Sigmoid colon (tissue), 7 donors: ENCODE measurements around the gene ZBTB7C. TPM values are rescaled to one million over a fixed set of nuclear protein-coding genes. Genes with fewer than 3 reads are reported as not detected.

Source experiments
- DNase-seq: peaks from one replicate; pipeline ENCODE4 v3.0.0-alpha.2; 2019
- H3K27ac ChIP-seq, 4 donors: fragments of 200-600 bp; sonication (generic); one replicate each; pipeline ENCODE4 v1.5.1; 2016 to 2019; ENCODE audit warnings: mild to moderate bottlenecking in 1 of 4
- H3K27me3 ChIP-seq, 3 donors: fragments of 200-600 bp; sonication (generic); one replicate each; pipeline ENCODE4 v1.5.1; 2019; ENCODE audit warnings: mild to moderate bottlenecking in 1 of 3
- H3K36me3 ChIP-seq, 4 donors: fragments of 200-600 bp; sonication (generic); one replicate each; pipeline ENCODE4 v1.5.1; 2016 to 2019
- H3K4me1 ChIP-seq, 4 donors: fragments of 200-600 bp; sonication (generic); one replicate each; pipeline ENCODE4 v1.5.1; 2017 to 2019
- H3K4me3 ChIP-seq, 4 donors: fragments of 200-600 bp; sonication (generic); one replicate each; pipeline ENCODE4 v1.5.1; 2017 to 2019; ENCODE audit warnings: mild to moderate bottlenecking in 2 of 4, moderate library complexity in 1 of 4
- H3K9me3 ChIP-seq, 4 donors: fragments of 200-600 bp in 3 of 4; sonication (generic) in 3 of 4; one replicate each; pipeline versions ENCODE4 v1.5.1 to v1.6.1; 2013 to 2019
- EP300 ChIP-seq, 4 donors: sonication (generic); formaldehyde crosslinking; IDR thresholded peaks; one replicate each; pipeline ENCODE4 v1.6.1; 2017; ENCODE audit warnings: antibody characterized with exemption in 4 of 4
- POLR2A ChIP-seq, 2 donors: fragments of 450-650 bp; IDR thresholded peaks; one replicate each; pipeline ENCODE4 v1.6.1; 2016; ENCODE audit warnings: antibody characterized with exemption in 2 of 2, mild to moderate bottlenecking in 2 of 2, moderate library complexity in 2 of 2
- POLR2AphosphoS5 ChIP-seq, 4 donors: sonication (generic); formaldehyde crosslinking; IDR thresholded peaks; one replicate each; pipeline ENCODE4 v1.6.1; 2017; ENCODE audit warnings: antibody characterized with exemption in 4 of 4
- WGBS, 2 donors: extraction: QIAGEN DNeasy Blood & Tissue Kit; methylation state at CpG; one replicate each; pipeline ENCODE4 v1.1.7; 2013; 5-methylcytosine and 5-hydroxymethylcytosine counted together
- intact Hi-C: fragments of 100-400 bp; cut with DNase I; formaldehyde crosslinking; loops from one replicate; pipeline ENCODE4 v1.15.1; 2023
- polyA plus RNA-seq, 3 donors: library from polyadenylated mRNA; stranded (reverse); fragments of 200-250 nt; gene quantifications; one replicate each; pipeline ENCODE4 v1.2.3, GENCODE V29; 2013
- total RNA-seq, 4 donors: library from RNA; depleted of rRNA; stranded (reverse); fragments of >200 nt; gene quantifications; one replicate each; pipeline ENCODE4 v1.1.0, GENCODE V29; 2016
- TF ChIP-seq, protein P1 (sequence below), 4 experiments: fragments of 450-650 bp in 3 of 4; fragments of 200-600 bp in 1 of 4; IDR thresholded peaks; one replicate each; pipeline ENCODE4 v1.5.1; 2016 to 2019; ENCODE audit warnings: antibody characterized with exemption in 4 of 4, mild to moderate bottlenecking in 3 of 4, moderate library complexity in 2 of 4
- donor health status: healthy with polysubstance abuse.
- donor health status: Bipolar disorder and iron deficiency.
- donor health status: healthy.

The ZBTB7C gene
- total and polyA plus RNA-seq, 7 donors, result 0.41 to 18.6 (median 1.7) TPM

DNA sequence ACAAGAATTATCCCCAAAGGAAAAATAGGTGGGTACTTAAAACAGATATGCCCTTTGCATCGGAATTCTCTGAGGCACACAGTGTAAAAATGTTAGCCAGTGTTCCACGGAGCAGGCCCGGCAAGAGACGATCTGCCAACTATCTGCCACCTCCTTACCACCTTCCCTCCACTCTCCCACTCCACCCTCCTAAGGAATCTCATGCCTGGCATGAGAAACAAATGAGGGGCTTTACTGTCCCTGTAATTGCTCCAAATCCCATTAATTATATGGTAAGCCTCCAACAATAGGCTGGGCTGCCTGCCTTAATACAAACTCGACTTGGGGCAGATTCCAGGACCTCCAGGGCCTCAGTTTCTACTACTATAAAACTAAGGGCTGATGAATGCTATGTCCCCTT lies 102.3 kb downstream of the ZBTB7C start:
- H3K27ac ChIP-seq, result peak overlapping the region in 1 of 4 donors; percentile 76
- peak; percentile 7 for DNase-seq
- intact Hi-C loops, result no loop called here

DNA sequence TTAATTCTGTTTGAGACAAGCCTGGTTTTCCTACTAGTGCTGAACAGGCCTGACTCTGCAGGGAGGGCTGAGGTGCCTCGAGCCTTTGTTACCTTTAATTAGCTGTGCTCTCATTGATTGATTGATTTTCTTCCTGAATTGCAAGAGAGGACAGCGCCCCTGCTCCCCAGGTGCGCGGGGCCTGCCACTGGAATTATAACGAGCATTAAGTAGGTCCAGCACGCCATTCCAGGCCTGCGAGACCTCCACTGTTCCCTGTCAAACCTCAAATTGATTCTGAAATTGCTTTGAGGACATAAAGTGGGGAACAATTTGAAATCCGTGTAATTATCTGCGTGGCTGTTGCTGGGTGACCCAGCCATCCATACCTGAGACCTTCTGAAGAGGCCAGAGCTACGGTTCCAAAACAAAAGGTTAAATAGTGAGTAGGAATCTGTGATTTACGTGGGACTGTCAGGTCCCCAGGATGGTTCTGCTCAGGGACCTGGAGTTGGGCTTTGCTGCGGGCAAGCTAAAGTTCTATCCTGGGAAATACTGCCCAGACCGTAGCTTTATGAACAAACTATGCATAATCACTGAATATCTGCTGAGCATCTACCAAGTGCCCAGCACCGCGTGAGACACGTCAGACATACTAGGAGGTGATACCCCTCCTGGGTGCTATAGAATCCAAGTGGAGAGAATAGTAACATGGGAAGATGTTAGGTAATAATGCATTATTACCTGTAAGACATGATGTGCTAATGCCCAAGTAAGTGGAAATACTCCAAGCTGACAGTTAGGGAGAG lies 104.1 kb downstream of the ZBTB7C start:
- WGBS, 2 donors, result 90 to 93% methylated on average over 16 of the region's 16 CpGs
- Histone ChIP-seq H3K36me3 (no peaks in the 10 kb centered on the region), H3K4me3 (no peak overlapping the region), H3K27ac (no peak overlapping the region), H3K27me3 (no peaks in the 10 kb centered on the region), H3K4me1 (no peaks in the 10 kb centered on the region), H3K9me3 (no peaks in the 10 kb centered on the region)
- intact Hi-C loops, result no loop called here
- peak; percentile 33 for DNase-seq
- TF ChIP-seq POLR2AphosphoS5 (IDR thresholded peaks at IDR 0.05) (no peak), EP300 (IDR thresholded peaks at IDR 0.05) (no peak), POLR2A (IDR thresholded peaks at IDR 0.05) (no peak)
- TF ChIP-seq, protein P1, sequence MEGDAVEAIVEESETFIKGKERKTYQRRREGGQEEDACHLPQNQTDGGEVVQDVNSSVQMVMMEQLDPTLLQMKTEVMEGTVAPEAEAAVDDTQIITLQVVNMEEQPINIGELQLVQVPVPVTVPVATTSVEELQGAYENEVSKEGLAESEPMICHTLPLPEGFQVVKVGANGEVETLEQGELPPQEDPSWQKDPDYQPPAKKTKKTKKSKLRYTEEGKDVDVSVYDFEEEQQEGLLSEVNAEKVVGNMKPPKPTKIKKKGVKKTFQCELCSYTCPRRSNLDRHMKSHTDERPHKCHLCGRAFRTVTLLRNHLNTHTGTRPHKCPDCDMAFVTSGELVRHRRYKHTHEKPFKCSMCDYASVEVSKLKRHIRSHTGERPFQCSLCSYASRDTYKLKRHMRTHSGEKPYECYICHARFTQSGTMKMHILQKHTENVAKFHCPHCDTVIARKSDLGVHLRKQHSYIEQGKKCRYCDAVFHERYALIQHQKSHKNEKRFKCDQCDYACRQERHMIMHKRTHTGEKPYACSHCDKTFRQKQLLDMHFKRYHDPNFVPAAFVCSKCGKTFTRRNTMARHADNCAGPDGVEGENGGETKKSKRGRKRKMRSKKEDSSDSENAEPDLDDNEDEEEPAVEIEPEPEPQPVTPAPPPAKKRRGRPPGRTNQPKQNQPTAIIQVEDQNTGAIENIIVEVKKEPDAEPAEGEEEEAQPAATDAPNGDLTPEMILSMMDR (IDR thresholded peaks at IDR 0.05), result no peak

More for the DNA sequence above, 102.3 kb downstream of the ZBTB7C start:
- WGBS, 2 donors, result 89 to 90% methylated on average over 5 of the region's 5 CpGs
- H3K27me3 ChIP-seq, result no peaks in the 10 kb centered on the region
- no peaks in the 10 kb centered on the region for H3K36me3 ChIP-seq
- TF ChIP-seq POLR2A (IDR thresholded peaks at IDR 0.05) (no peak), POLR2AphosphoS5 (IDR thresholded peaks at IDR 0.05) (no peak), EP300 (IDR thresholded peaks at IDR 0.05) (no peak)
- TF ChIP-seq, protein P1 (IDR thresholded peaks at IDR 0.05), result no peak
- no peaks in the 10 kb centered on the region for H3K9me3 ChIP-seq
- no peaks in the 10 kb centered on the region for H3K4me1 ChIP-seq
- no peak overlapping the region for H3K4me3 ChIP-seq

DNA sequence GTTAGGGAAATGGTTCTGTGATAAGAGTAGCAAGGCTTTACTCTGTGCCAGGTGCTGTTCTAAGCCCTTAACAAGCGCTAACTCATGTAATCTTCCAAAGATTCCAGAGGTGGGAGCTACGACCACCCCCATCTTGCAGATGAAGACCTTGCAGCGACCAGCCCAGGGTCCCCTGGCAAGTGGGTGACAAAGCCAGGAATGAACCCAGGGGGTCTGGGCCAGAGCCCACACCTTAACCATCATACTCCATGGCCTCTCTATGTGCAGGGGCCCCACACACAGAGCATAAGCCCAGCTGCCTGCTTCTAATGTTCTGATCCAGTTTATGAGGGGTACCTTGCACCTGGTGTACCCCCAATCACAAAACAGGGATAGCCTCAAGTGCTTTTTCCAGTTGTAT lies 105.3 kb downstream of the ZBTB7C start:
- TF ChIP-seq, protein P1 (IDR thresholded peaks at IDR 0.05), result no peak
- no peak for TF ChIP-seq POLR2AphosphoS5 (IDR thresholded peaks at IDR 0.05)
- TF ChIP-seq EP300 (IDR thresholded peaks at IDR 0.05), result no peak
- TF ChIP-seq POLR2A (IDR thresholded peaks at IDR 0.05), result no peak
- DNase-seq, result no peak
- H3K9me3 ChIP-seq, result no peaks in the 10 kb centered on the region
- H3K36me3 ChIP-seq, result no peaks in the 10 kb centered on the region
- H3K27me3 ChIP-seq, result no peaks in the 10 kb centered on the region
- no peaks in the 10 kb centered on the region for H3K4me1 ChIP-seq
- H3K4me3 ChIP-seq, result no peak overlapping the region
- intact Hi-C loops, result no loop called here
- no peak overlapping the region for H3K27ac ChIP-seq
- WGBS, 2 donors, result 93 to 94% methylated on average over 3 of the region's 3 CpGs

GRCh38 chr18:48302736-48303135 lies 106.4 kb downstream of the ZBTB7C start:
- WGBS, 2 donors, result 95 to 96% methylated on average over 3 of the region's 3 CpGs
- no peaks in the 10 kb centered on the region for H3K4me1 ChIP-seq
- no peaks in the 10 kb centered on the region for H3K9me3 ChIP-seq
- peak; percentile 8 for DNase-seq
- H3K36me3 ChIP-seq, result no peaks in the 10 kb centered on the region
- no peak overlapping the region for H3K27ac ChIP-seq
- no peak overlapping the region for H3K4me3 ChIP-seq
- H3K27me3 ChIP-seq, result no peaks in the 10 kb centered on the region
- intact Hi-C loops, result no loop called here
- TF ChIP-seq, protein P1 (IDR thresholded peaks at IDR 0.05), result no peak
- TF ChIP-seq POLR2AphosphoS5 (IDR thresholded peaks at IDR 0.05), result no peak
- no peak for TF ChIP-seq POLR2A (IDR thresholded peaks at IDR 0.05)
- no peak for TF ChIP-seq EP300 (IDR thresholded peaks at IDR 0.05)
